DMS79 (cell line): ENCODE measurements around the gene GRAMD1A.
A peak's percentile ranks its signal among the peaks of the same experiment; 100 is the strongest.

Source experiments
- DNase-seq: peaks from one replicate; lab custom pipeline; 2025; lab: John Stamatoyannopoulos, UW

Gene GRAMD1A

DNA sequence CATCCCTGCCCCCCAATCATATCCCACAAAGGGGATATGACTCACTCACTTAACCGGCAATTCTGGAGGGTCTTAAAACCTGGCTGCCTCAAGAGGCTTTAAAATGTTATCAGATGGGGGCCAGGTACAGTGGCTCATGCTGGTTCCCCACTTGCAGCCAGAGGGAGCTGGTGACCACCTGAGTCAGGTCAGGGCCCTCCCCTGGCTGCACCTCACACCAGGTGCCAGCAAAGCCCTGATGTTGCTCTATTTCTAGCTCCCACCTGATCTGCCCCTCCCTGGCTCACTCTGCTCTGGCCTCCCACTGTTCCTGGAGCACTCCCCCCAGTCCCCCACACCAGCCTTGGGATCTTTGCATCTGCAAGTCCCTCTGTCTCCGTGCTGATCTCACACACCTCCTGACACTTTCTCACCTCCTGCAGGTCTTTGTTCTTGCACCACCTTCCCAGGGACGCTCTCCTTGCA lies 55.6 kb downstream of the GRAMD1A start:
- DNase-seq, result no peak

DNA sequence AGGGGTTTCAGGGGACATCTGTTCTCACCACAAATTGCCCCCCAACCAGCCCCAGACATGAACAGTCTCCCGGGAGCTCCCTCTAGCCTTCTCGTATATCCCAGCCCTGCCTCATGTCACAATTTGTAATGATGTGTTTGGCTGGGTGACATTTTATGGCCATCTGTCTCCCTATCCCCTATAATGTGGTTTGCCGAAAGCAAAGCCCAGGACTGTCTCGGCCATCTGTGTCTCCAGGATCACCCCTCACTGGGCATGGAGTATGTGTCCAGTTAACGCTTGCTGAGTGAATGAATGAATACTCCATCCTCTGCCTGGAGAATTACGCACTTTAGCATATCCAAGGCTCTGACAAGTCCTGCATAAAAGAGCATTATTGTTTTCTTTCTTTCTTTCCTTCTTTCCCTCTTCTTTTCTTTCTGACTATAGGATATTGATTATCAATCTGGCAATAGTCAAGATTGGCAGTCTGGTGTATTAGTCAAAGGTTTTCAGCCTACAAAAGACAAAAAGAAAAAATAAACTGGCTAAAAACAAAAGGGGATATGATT lies 56.5 kb downstream of the GRAMD1A start:
- DNase-seq, result no peak

GRCh38 chr19:35058370-35058769 lies 58.2 kb downstream of the GRAMD1A start:
- DNase-seq, result no peak

- no peak for DNase-seq
Measured at GRCh38 chr19:35059006-35059798, 59.1 kb downstream of the GRAMD1A start.

- DNase-seq, result no peak
Measured at GRCh38 chr19:35059799-35060091, 59.6 kb downstream of the GRAMD1A start.

- no peak for DNase-seq
Measured at GRCh38 chr19:35060160-35060855, 60.2 kb downstream of the GRAMD1A start.

- DNase-seq, result no peak
Measured at GRCh38 chr19:35061583-35062373, 61.7 kb downstream of the GRAMD1A start.

DNA sequence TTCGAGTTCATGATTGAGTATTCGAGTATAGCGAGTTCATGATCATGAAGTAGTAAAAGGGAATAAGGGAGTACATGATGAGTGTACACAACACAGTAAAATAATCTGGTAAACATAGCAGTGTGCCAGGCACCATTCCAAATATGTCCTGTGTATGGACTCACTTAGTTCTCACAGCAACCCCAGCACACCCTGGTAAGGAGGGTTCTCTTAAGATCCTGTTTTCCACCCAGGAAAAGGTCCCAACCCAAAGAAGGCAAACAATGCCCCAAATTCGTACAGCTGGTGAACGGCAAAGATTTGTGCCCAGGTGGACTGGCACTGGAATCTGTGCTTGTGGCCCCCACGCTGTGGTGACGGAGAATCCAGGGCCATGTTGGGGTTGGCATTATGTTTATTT lies 62.8 kb downstream of the GRAMD1A start:
- no peak for DNase-seq

GRCh38 chr19:35063940-35064818 lies 64.1 kb downstream of the GRAMD1A start:
- no peak for DNase-seq

DNA sequence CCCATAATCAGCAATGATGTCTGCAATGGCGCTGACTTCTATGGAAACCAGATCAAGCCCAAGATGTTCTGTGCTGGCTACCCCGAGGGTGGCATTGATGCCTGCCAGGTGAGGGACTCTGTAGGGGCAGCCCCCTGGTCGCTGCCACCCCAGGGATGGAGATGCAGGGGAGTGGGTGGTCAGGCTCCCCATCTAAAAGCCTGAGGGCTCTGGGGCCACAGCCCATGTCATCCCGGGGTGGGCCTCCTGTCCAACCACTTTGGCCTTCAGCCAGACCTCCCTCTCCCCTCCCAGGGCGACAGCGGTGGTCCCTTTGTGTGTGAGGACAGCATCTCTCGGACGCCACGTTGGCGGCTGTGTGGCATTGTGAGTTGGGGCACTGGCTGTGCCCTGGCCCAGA lies 65.5 kb downstream of the GRAMD1A start:
- no peak for DNase-seq

DNA sequence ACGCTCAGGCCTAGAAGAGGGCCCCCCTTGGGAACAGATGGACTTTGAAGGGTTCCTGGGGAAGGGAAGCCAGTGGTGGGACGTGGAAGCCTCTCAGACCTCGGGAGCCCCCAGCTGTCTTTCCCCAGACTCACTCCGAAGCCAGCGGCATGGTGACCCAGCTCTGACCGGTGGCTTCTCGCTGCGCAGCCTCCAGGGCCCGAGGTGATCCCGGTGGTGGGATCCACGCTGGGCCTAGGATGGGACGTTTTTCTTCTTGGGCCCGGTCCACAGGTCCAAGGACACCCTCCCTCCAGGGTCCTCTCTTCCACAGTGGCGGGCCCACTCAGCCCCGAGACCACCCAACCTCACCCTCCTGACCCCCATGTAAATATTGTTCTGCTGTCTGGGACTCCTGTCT lies 66.0 kb downstream of the GRAMD1A start:
- no peak for DNase-seq

DNA sequence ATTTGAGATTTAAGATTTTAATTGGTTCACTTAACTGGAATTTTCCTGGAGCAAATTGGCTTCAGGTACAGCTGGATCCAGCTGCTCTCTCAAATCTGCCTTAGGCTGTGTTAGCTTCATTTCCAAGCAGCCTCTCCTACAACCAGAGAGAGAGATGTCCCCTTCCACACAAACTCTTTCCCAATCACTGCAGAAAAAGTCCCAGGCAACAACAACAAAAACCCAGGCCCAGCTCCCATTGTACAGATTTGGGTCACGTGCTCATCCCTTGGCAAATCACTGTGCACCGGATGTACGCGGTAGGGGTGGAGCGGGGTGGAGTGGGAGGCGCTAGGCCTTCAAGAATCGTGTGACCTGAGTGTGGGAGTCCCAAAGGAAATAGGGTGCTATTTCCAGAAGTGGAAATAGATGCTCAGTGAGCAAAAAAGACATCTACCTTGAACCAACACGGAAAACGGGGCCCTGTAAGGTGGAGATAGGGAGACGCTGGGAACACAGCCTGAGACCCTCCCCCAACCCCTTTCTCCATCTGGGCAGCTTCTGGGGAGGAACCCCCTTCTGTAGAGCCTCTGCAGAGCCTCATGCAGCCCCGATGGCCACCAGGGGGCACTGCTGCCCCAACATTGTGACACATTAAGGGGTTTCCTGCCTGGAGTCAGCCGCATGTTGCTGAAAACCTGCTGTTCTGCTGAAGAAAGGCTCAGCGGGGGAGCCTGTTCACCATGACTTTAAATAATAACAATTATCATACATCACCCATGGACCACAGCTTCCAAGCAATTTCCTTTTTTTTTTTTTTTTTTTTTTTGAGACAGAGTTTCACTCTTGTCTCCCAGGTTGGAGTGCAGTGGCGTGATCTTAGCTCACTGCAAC lies 66.8 kb downstream of the GRAMD1A start:
- DNase-seq, result peak; percentile 26

DNA sequence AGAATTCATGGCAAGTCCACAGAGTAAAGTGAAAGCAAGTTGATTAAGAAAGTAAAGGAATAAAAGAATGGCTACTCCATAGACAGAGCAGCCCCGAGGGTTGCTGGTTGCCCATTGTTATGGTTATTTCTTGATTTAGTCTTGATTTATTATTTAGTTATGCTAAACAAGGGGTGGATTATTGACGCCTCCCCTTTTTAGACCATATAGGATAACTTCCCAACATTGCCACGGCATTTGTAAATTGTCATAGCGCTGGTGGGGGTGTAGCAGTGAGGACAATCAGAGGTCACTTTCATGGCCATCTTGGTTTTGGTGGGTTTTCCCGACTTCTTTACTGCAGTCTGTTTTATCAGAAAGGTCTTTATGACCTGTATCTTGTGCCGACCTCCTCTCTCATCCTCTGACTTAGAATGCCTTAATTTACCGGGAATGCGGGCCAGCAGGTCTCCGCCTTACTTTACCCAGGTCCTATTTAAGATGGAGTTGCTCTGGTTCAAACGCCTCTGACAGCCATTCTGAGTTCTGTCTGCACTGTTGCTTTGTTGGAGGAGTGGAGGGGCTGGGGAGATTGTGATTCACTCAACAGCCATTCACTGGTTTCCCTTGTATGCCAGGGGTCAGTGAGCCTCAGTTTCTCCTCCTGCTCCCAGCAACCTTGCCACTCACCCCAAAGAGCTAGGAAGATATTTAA lies 69.0 kb downstream of the GRAMD1A start:
- no peak for DNase-seq

GRCh38 chr19:35069696-35070095 lies 69.6 kb downstream of the GRAMD1A start:
- no peak for DNase-seq

DNA sequence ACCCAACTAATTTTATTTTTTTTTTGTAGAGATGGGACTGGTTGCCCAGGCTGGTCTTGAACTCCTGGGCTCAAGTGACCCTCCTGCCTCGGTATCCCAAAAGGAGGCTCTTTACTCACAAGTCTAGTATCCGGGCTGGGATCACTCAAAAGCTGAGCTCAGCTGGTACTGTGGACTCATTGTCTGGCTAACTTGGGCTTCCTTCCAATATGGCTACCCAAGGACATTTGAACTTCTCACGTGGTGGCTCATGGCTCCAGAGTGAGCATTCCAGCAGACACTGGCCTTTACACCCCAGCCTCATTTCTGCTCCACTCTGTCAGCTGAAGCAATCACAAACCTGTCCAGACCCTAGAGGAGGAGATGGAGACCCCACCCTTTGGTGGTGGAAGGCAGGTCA lies 70.3 kb downstream of the GRAMD1A start:
- DNase-seq, result no peak

- no peak for DNase-seq
Measured at GRCh38 chr19:35073516-35073915, 73.4 kb downstream of the GRAMD1A start.

GRCh38 chr19:35073941-35074340 lies 73.8 kb downstream of the GRAMD1A start:
- no peak for DNase-seq

DNA sequence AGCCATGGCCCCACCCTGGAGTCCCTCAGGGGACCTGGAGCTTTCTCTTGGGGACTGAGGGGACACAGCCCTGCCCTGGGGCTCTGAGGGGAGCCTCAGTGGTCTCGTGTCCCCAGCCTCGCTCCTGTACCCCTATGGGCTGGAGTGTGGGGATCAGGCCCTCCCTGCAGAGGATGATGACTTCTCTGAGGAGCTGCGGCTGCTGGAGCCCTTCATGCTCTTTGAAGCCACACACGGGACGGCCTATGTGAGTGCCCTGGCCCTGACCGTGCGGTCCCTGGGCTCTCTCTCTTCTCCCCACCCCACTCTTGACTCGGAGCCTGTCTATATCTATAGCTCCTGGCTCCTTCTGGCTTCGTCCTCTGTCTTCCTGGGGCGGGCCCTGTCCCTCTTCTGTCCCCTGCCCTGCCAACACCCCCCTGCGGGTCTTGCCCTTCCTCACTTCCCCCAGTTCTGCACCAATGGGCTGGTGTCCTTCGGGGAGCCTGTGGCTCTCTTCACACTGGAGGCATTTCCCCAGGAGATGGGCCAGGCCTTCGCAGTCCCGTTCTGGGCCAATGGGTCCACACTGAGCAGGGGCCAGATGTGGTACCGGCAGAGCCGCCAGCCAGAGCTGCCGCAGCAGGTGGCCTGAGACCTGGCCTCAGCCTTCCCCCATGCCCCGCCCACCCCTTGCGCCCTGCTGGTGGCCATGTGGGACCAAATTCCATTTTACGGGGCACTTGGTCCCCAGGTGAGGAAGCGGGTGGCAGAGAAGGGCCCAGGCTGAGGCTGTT lies 74.5 kb downstream of the GRAMD1A start:
- no peak for DNase-seq
